NOMO-1 treated with DMSO at 0.1 percent for 48 hours (cell line): ENCODE data around the gene TMOD2.

Experiments used
- DNase-seq: peaks from one replicate; lab custom pipeline; 2025; ENCODE audit not compliant: unreplicated experiment; lab: John Stamatoyannopoulos, UW

The TMOD2 gene

GRCh38 chr15:51849860-51850259, 98.5 kb downstream of the TMOD2 start:
- DNase-seq = no peak

GRCh38 chr15:51853998-51854397, 102.6 kb downstream of the TMOD2 start:
- DNase-seq = no peak

GRCh38 chr15:51855612-51856011, 104.2 kb downstream of the TMOD2 start:
- no peak for DNase-seq

GRCh38 chr15:51856714-51857380, 105.5 kb downstream of the TMOD2 start:
- DNase-seq = no peak

GRCh38 chr15:51861557-51862359, 110.4 kb downstream of the TMOD2 start:
- peak; percentile 5 for DNase-seq

- no peak for DNase-seq
Measured at GRCh38 chr15:51863131-51863530, 111.7 kb downstream of the TMOD2 start.

GRCh38 chr15:51864408-51865056, 113.1 kb downstream of the TMOD2 start:
- no peak for DNase-seq

- no peak for DNase-seq
Measured at GRCh38 chr15:51865317-51865716, 113.9 kb downstream of the TMOD2 start.
